ENCODE data around the gene GNG2. TPM values are rescaled to one million over a fixed set of nuclear protein-coding genes. Genes with fewer than 3 reads are reported as not detected.
A peak's percentile ranks its signal among the peaks of the same experiment; 100 is the strongest.

GNG2 gene
- total and polyA plus RNA-seq, 11 donors, result 3.1 to 29.2 (median 7.0) TPM

- H3K27ac ChIP-seq, result no peak overlapping the region
- H3K4me3 ChIP-seq, result no peak overlapping the region
- ATAC-seq (no peak), DNase-seq (no peak)
- H3K36me3 ChIP-seq, result no peaks in the 10 kb centered on the region
- peaks cover 0 to 9% (median 0%) of the 10 kb centered on the region in 12 donors for H3K4me1 ChIP-seq
- peaks cover 0 to 9% (median 0%) of the 10 kb centered on the region in 9 donors for H3K27me3 ChIP-seq
- WGBS, 4 donors, result 94 to 100% (median 98%) methylated on average over 3 of the region's 3 CpGs
- no peaks in the 10 kb centered on the region for H3K9me3 ChIP-seq
- no peak for TF ChIP-seq CTCF (IDR thresholded peaks at IDR 0.05)
- TF ChIP-seq POLR2A (IDR thresholded peaks at IDR 0.05), result no peak
- intact Hi-C loops (cut with DNase I), result no loop called here
Measured at GRCh38 chr14:51824191-51824590, 36.2 kb upstream of the GNG2 start.

DNA sequence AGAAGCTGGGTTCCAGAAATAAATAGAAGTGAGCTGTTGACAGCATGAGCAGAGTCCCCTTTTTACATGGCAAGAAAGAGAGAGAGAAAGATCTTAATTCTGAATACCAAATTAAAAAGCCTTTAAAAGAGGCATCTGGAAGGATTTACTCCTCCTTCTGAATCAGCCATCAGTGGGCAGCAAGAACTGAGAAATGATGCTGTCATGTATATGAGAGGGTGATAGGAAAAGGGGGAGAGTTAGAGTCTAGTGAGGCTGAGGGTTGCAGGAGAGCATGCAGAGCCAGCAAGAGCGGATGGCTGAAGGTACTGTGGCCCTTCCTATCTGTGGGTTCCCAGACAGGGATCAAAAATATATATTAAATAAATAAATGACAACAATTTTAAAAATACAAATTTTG is 34.5 kb upstream of the GNG2 start:
- ATAC-seq (no peak), DNase-seq (no peak)
- Histone ChIP-seq H3K9me3 (no peaks in the 10 kb centered on the region), H3K4me3 (no peak overlapping the region), H3K4me1 (peaks cover 0 to 9% (median 0%) of the 10 kb centered on the region in 12 donors), H3K27me3 (peaks cover 0 to 9% (median 0%) of the 10 kb centered on the region in 9 donors), H3K36me3 (no peaks in the 10 kb centered on the region), H3K27ac (no peak overlapping the region)
- TF ChIP-seq POLR2A (IDR thresholded peaks at IDR 0.05), result no peak
- TF ChIP-seq CTCF (IDR thresholded peaks at IDR 0.05), result no peak
- 93 to 97% (median 94%) methylated on average over 1 of the region's 1 CpG for WGBS, 4 donors
- intact Hi-C loops (cut with DNase I), result no loop called here

DNA sequence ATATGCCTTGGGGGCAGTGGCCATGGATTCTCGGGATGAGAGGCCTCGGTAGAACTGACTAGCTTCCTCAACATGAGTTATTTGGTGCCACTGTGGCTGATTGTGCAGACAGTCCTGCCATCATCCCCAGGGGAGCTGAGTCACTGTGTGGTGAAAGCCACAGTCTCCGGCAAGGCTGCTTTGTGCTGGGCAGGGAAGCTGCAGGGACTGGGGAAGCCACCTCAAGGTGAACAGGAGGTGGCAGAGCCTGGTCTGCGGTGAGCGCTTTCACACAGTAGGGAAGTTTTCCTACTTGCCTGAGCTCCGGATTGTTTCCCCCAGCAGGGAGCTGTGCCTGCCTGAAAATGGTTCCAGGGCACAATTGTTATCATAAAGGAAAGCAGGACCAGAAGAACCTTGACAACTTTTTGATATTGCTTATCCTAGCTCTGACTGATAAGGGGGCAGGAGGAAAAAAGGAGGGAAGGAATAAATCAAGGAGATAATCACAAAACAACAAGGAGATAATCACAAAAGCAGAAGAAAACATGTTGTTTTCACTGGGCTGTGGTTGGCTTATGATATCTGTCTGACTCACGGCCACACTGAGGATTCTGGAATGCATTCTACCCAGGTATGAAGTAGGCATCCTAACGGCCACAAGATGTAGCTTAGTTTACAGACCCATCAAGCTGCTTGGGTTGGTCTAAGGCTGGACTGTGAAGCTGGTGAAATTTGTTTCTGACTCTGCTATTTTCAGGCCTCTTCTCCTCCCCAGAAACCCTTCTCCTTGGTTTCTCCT is 32.2 kb upstream of the GNG2 start:
- WGBS, 4 donors, result 36 to 48% (median 45%) methylated on average over 8 of the region's 8 CpGs

More for the DNA sequence above, 32.2 kb upstream of the GNG2 start:
- Histone ChIP-seq H3K4me3 (no peak overlapping the region), H3K4me1 (peaks cover 0 to 9% (median 0%) of the 10 kb centered on the region in 12 donors), H3K9me3 (peaks cover 0 to 11% (median 3%) of the 10 kb centered on the region in 12 donors), H3K36me3 (no peaks in the 10 kb centered on the region), H3K27ac (no peak overlapping the region), H3K27me3 (peaks cover 0 to 9% (median 0%) of the 10 kb centered on the region in 9 donors)
- intact Hi-C loops (cut with DNase I), result no loop called here
- peak in 4 of 5 donors; percentile 25 to 63 (median 32) for DNase-seq
- peak in 2 of 4 donors; percentile 43 to 54 for ATAC-seq
- no peak for TF ChIP-seq POLR2A (IDR thresholded peaks at IDR 0.05)
- TF ChIP-seq CTCF (IDR thresholded peaks at IDR 0.05), result no peak
